ENCODE measurements around the gene IGFALS.

Gene IGFALS

GRCh38 chr16:1828645-1829410 is 35.3 kb upstream of the IGFALS start:
- DNase-seq (ENCODE audit: extremely low spot score) = no peak
- ChIA-PET CTCF (no interaction called here), POLR2A (interaction anchor here (1.3 kb wide), 1 partner anchor 136 kb away, joined by 3 read pairs; the partner anchor contains the start of gene RPS2)
- TF ChIP-seq, protein P1, sequence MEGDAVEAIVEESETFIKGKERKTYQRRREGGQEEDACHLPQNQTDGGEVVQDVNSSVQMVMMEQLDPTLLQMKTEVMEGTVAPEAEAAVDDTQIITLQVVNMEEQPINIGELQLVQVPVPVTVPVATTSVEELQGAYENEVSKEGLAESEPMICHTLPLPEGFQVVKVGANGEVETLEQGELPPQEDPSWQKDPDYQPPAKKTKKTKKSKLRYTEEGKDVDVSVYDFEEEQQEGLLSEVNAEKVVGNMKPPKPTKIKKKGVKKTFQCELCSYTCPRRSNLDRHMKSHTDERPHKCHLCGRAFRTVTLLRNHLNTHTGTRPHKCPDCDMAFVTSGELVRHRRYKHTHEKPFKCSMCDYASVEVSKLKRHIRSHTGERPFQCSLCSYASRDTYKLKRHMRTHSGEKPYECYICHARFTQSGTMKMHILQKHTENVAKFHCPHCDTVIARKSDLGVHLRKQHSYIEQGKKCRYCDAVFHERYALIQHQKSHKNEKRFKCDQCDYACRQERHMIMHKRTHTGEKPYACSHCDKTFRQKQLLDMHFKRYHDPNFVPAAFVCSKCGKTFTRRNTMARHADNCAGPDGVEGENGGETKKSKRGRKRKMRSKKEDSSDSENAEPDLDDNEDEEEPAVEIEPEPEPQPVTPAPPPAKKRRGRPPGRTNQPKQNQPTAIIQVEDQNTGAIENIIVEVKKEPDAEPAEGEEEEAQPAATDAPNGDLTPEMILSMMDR (IDR thresholded peaks at IDR 0.05; ENCODE audit: control extremely low read depth, extremely low read depth, low read depth, missing control alignments) = no peak

DNA sequence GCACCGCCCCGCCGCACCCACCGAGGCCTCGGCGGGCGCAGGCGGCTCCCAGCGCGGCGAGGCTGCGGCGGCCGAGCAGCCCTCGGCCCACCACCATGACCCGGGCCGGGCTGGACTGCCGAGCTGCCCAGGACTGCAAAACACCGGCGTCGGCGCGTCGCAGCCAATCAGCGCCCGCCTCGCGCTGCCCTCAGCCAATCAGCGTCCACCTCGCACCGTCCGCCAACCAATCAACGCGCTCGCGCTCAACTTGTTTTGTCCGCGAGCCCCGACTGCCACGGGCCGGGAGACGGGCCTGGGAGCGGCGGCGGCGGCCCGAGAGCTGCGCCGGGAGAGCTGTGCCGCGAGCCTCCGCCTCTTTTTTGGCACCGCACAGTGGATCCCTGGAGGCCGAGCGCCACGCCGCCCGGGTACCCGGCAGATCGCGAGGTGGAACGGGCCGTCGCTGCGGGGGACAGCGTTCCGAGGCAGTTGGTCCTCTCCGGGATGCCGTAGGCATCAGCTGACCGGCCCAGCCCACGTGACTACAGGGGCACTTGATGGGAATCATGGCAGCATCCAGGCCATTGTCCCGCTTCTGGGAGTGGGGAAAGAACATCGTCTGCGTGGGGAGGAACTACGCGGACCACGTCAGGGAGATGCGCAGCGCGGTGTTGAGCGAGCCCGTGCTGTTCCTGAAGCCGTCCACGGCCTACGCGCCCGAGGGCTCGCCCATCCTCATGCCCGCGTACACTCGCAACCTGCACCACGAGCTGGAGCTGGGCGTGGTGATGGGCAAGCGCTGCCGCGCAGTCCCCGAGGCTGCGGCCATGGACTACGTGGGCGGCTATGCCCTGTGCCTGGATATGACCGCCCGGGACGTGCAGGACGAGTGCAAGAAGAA is 33.4 kb upstream of the IGFALS start, which contains the start of the genes FAHD1 and HAGH:
TSS of gene FAHD1 (plus strand) at position 516 of the 883 bp plus-strand sequence. CDS start at position 549, 33 bp downstream.
TSS of gene HAGH (minus strand) at position 135 of the 883 bp plus-strand sequence. CDS start at position 97, 38 bp downstream.
- CTCF ChIA-PET = interaction anchor here (0.7 to 1.0 kb wide), 3 partner anchors 12 to 123 kb away, joined by 3 read pairs; partner anchors contain the start of gene MAPK8IP3
- POLR2A ChIA-PET = interaction anchor here (0.5 kb wide), 1 partner anchor 43 kb away, joined by 4 read pairs; no protein-coding TSS in a partner anchor
- peak; percentile 99 for DNase-seq (ENCODE audit: extremely low spot score)
- TF ChIP-seq, protein P1 (IDR thresholded peaks at IDR 0.05; ENCODE audit: control extremely low read depth, extremely low read depth, low read depth, missing control alignments) = no peak

DNA sequence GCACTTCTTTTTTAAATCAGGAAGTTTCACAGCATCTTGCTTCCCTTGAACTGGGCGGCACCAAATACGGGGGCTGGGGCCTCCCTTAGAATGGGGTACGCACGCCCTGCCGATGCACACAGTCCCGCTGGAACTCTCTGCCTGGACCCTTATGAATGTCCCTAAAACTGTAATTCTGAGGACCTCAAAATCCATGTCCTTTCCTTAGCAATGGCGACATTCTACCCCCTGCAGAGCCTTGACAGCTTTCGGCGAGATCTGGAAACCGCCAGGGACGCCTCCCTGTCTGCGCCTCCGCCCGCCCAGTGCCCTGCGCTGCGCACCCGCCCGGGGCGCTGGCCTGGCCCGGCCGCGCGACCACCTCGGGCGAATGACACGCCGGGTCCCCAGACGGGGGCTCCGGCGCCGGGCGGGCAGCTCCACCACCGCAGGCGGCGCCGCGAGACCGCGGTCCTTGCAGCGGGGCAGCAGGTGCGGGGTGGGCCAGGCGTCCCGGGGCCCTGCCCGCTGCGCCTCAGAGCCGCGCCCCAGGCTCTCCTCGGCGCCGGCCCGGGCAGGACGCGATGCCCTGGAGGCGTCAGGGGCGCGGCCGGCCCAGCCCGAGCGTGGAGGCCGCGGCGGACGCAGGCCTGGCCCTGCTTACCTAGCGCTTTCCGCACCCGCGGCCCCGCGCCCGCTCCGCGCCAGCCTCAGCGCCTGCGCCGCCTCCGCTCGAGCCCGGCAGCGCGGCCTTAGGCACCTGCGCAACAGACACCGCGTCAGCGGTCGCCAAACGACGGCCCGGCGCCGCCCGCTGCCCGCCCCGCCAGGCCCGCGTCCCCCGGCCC is 32.6 kb upstream of the IGFALS start:
- DNase-seq (ENCODE audit: extremely low spot score) = peak; percentile 88
- TF ChIP-seq, protein P1 (IDR thresholded peaks at IDR 0.05; ENCODE audit: control extremely low read depth, extremely low read depth, low read depth, missing control alignments) = no peak
- ChIA-PET CTCF (interaction anchor here (1.0 kb wide), 1 partner anchor 43 kb away, joined by 3 read pairs; the partner anchor contains the start of genes NUBP2 and SPSB3), POLR2A (no interaction called here)

- POLR2A ChIA-PET = no interaction called here
- CTCF ChIA-PET = interaction anchor here (1.0 kb wide), 1 partner anchor 43 kb away, joined by 3 read pairs; the partner anchor contains the start of genes NUBP2 and SPSB3
- DNase-seq (ENCODE audit: extremely low spot score) = no peak
- TF ChIP-seq, protein P1 (IDR thresholded peaks at IDR 0.05; ENCODE audit: control extremely low read depth, extremely low read depth, low read depth, missing control alignments) = no peak
Observed at GRCh38 chr16:1825381-1825863, 31.9 kb upstream of the IGFALS start.

DNA sequence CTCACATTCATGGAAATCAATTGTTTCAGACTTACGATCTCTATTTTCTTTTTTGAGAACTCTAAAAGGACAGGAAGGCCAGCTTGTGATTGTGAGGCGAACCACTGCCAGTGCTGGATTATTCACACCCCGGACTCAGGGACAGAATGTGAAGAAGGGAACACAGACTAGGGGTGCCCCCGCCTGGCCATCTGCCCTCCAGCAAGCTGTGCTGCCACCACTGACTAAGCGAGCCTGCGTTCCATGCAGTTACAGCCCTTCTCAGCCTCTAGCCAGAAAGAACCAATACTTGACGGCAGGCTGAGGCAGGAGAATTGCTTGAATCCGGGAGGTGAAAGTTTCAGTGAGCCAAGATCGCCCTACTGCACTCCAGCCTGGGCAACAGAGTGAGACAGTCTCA is 30.3 kb upstream of the IGFALS start:
- DNase-seq (ENCODE audit: extremely low spot score) = peak; percentile 39
- ChIA-PET POLR2A (no interaction called here), CTCF (interaction anchor here (1.3 to 1.6 kb wide), 2 partner anchors 10 to 17 kb away, joined by 3 to 4 read pairs; no protein-coding TSS in a partner anchor)
- TF ChIP-seq, protein P1 (IDR thresholded peaks at IDR 0.05; ENCODE audit: control extremely low read depth, extremely low read depth, low read depth, missing control alignments) = peak; percentile 15
